HG03521 (cell line): Measurements from ENCODE around the gene WEE2.
"Not testable (repeated sequence)": the region's sequence is repeated elsewhere in the genome, so short reads cannot be mapped to it uniquely, and the experiment has no call there.

Source experiments
- ATAC-seq: cut with Tn5 transposase; IDR thresholded peaks from one replicate; pipeline ENCODE4 v1.9.1; 2021; ENCODE audit warnings: mild to moderate bottlenecking, moderate library complexity; ENCODE audit not compliant: unreplicated experiment

WEE2 gene

GRCh38 chr7:141770083-141770583 lies 62.0 kb downstream of the WEE2 start:
- not testable (repeated sequence) for ATAC-seq

GRCh38 chr7:141776374-141776773 lies 68.2 kb downstream of the WEE2 start, which contains the start of gene TAS2R4:
TAS2R4 (plus strand) TSS chr7:141776674; CDS start chr7:141778489, 1,815 bp downstream.
- ATAC-seq: no peak
